CD4-positive, alpha-beta T cell treated with Interleukin-2 at 100 ng/mL for 4 hours (primary cell): ENCODE data around the gene SMARCAD1.
"Not testable (repeated sequence)": the region's sequence is repeated elsewhere in the genome, so short reads cannot be mapped to it uniquely, and the experiment has no call there.

Experiments used
- DNase-seq: peaks from one replicate; pipeline ENCODE4 v3.0.0-alpha.2; 2020; ENCODE audit warnings: low spot score

SMARCAD1 gene

GRCh38 chr4:94293981-94294380 lies 86.3 kb downstream of the SMARCAD1 start:
- not testable (repeated sequence) for DNase-seq

- DNase-seq: not testable (repeated sequence)
Measured at GRCh38 chr4:94295473-94295872, 87.8 kb downstream of the SMARCAD1 start.

GRCh38 chr4:94298725-94299252 lies 91.1 kb downstream of the SMARCAD1 start:
- DNase-seq: no peak

- no peak for DNase-seq
Measured at GRCh38 chr4:94302191-94302590, 94.5 kb downstream of the SMARCAD1 start.

- peak; percentile 29 for DNase-seq
Measured at GRCh38 chr4:94304365-94304971, 96.8 kb downstream of the SMARCAD1 start.

- DNase-seq: no peak
Measured at GRCh38 chr4:94305466-94306225, 98.0 kb downstream of the SMARCAD1 start.

- no peak for DNase-seq
Measured at GRCh38 chr4:94306713-94307112, 99.0 kb downstream of the SMARCAD1 start.

GRCh38 chr4:94307231-94307871 lies 99.7 kb downstream of the SMARCAD1 start:
- DNase-seq: no peak

- not testable (repeated sequence) for DNase-seq
Measured at GRCh38 chr4:94319927-94320326, 112.3 kb downstream of the SMARCAD1 start.

GRCh38 chr4:94325835-94326234 lies 118.2 kb downstream of the SMARCAD1 start:
- DNase-seq: no peak

GRCh38 chr4:94329933-94330332 lies 122.3 kb downstream of the SMARCAD1 start:
- no peak for DNase-seq

GRCh38 chr4:94332983-94333590 lies 125.4 kb downstream of the SMARCAD1 start:
- no peak for DNase-seq

- no peak for DNase-seq
Measured at GRCh38 chr4:94333866-94334265, 126.2 kb downstream of the SMARCAD1 start.

GRCh38 chr4:94334476-94334875 lies 126.8 kb downstream of the SMARCAD1 start:
- no peak for DNase-seq

- no peak for DNase-seq
Measured at GRCh38 chr4:94334962-94335361, 127.3 kb downstream of the SMARCAD1 start.

- DNase-seq: no peak
Measured at GRCh38 chr4:94336303-94336702, 128.6 kb downstream of the SMARCAD1 start.

- not testable (repeated sequence) for DNase-seq
Measured at GRCh38 chr4:94336791-94337190, 129.1 kb downstream of the SMARCAD1 start.

- DNase-seq: no peak
Measured at GRCh38 chr4:94338681-94339351, 131.2 kb downstream of the SMARCAD1 start.

GRCh38 chr4:94339779-94340178 lies 132.1 kb downstream of the SMARCAD1 start:
- DNase-seq: peak; percentile 18
